ENCODE data around the gene STAU1. TPM values are rescaled to one million over a fixed set of nuclear protein-coding genes. Genes with fewer than 3 reads are reported as not detected.
"Not testable (repeated sequence)": the region's sequence is repeated elsewhere in the genome, so short reads cannot be mapped to it uniquely, and the experiment has no call there.

Gene STAU1
- total and polyA plus RNA-seq, 4 donors = 39.1 to 81.3 (median 60.1) TPM

DNA sequence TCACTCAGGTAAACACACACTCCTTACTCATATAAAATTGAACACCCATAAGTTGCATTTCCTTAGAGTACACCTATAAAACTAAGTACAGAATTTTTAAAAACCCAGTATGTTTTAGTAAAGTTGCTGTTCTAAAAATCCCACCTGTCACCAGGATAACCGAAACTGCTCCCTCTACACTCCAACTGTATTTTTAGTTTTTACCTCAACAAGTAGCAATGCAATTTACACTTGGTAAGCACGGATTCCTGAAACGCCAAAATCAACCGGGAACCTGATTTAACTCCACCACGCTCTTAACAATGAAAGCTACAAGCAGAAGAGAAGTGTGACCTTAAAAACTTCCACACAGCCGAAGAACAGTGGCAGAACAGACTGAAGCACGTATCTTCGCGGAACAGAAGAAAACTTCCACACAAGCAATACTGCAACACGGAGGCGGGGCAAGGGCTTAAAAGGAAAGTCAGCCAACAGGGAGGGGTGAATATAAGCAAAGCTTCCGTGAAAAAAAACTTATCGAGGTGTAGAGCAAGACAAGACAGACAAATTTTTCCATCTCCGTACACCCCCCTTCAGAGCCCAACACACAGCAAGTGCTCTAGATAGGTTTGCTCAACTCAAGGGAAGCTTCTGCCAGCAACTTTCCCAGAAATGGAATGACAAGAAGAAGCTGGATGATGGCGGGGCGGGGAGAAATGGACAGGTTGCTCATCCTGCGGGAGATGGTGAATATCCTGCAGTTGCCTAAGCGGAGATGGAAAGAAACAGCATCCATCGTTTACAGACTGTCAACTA is 1.4 kb downstream of the STAU1 start:
- ATAC-seq (ENCODE audit: low FRiP score) (no peak), DNase-seq (peak; percentile 69 to 71)
- 0% methylated on average over 19 of the region's 19 CpGs for WGBS, 2 donors
- no peaks in the 10 kb centered on the region for H3K9me3 ChIP-seq (ENCODE audit: control insufficient read depth, low read length)
- H3K4me1 ChIP-seq (ENCODE audit: control insufficient read depth in 1 of 2, insufficient read depth in 2 of 2, low read length in 2 of 2) = no peaks in the 10 kb centered on the region
- peak overlapping the region; percentile 55 to 67 for H3K27ac ChIP-seq (ENCODE audit: low read depth in 1 of 2, low read length in 2 of 2)
- H3K27me3 ChIP-seq (ENCODE audit: control insufficient read depth in 1 of 2, insufficient read depth in 2 of 2, low read length in 1 of 2) = no peaks in the 10 kb centered on the region
- H3K36me3 ChIP-seq (ENCODE audit: control insufficient read depth in 1 of 2, insufficient read depth in 2 of 2, low read length in 1 of 2) = no peaks in the 10 kb centered on the region
- peak overlapping the region; percentile 95 to 98 for H3K4me3 ChIP-seq (ENCODE audit: low read length in 2 of 2)
- intact Hi-C loops (cut with DNase I) = loop anchor here in 1 of 2 donors (10.0 kb wide), 1 partner anchor 52 kb away; no protein-coding TSS in a partner anchor

DNA sequence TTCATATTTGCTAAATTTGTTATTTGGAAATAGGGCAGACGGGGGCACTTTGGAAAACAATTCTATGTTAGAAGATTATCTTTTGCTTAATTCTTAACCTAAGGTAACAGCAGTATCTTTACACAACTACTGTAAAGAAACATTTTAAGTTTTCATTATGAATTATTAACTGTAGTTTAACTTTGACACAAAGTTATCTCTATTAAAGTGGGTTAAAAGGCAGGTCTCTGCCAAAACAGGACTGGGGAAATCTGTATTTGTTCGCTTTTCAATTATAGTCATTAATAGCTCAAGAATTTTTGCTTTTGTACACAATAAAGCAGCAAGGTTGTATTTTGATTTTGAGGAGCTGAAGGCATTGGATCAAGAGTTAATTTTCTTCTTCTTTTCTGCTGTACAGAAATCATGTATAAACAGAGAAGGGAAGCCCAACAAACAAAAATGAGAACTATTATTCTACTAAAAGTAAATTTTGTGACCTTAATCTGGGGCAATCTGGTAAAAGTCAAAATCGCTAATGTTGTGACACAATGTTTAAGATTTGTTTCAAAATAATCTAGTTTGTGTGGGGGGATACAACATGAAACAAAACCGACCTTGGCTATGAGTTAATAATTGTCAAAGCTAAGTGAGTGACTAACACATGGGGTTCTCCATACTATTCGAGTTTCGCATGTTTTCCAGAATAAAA is 2.9 kb downstream of the STAU1 start:
- ATAC-seq (ENCODE audit: low FRiP score) (no peak), DNase-seq (no peak)
- Histone ChIP-seq H3K4me1 (ENCODE audit: control insufficient read depth in 1 of 2, insufficient read depth in 2 of 2, low read length in 2 of 2) (no peaks in the 10 kb centered on the region), H3K27me3 (ENCODE audit: control insufficient read depth in 1 of 2, insufficient read depth in 2 of 2, low read length in 1 of 2) (no peaks in the 10 kb centered on the region), H3K27ac (ENCODE audit: low read depth in 1 of 2, low read length in 2 of 2) (no peak overlapping the region), H3K9me3 (ENCODE audit: control insufficient read depth, low read length) (no peaks in the 10 kb centered on the region), H3K4me3 (ENCODE audit: low read length in 2 of 2) (no peak overlapping the region), H3K36me3 (ENCODE audit: control insufficient read depth in 1 of 2, insufficient read depth in 2 of 2, low read length in 1 of 2) (no peaks in the 10 kb centered on the region)
- intact Hi-C loops (cut with DNase I) = loop anchor here in 1 of 2 donors (10.0 kb wide), 1 partner anchor 50 kb away; no protein-coding TSS in a partner anchor
- WGBS, 2 donors = 71 to 74% methylated on average over 6 of the region's 6 CpGs

- peaks cover 0 to 3% of the 10 kb centered on the region in 2 donors for H3K4me1 ChIP-seq (ENCODE audit: control insufficient read depth in 1 of 2, insufficient read depth in 2 of 2, low read length in 2 of 2)
- 43 to 46% methylated on average over 3 of the region's 3 CpGs for WGBS, 2 donors
Measured at GRCh38 chr20:49184691-49185070, 3.5 kb downstream of the STAU1 start.

GRCh38 chr20:49184084-49184501 is 4.0 kb downstream of the STAU1 start:
- peak in 1 of 2 donors; percentile 16 for DNase-seq
- not testable (repeated sequence) for H3K9me3 ChIP-seq (ENCODE audit: control insufficient read depth, low read length); H3K4me3 ChIP-seq (ENCODE audit: low read length in 2 of 2); H3K27me3 ChIP-seq (ENCODE audit: control insufficient read depth in 1 of 2, insufficient read depth in 2 of 2, low read length in 1 of 2); ATAC-seq (ENCODE audit: low FRiP score); H3K4me1 ChIP-seq (ENCODE audit: control insufficient read depth in 1 of 2, insufficient read depth in 2 of 2, low read length in 2 of 2); H3K27ac ChIP-seq (ENCODE audit: low read depth in 1 of 2, low read length in 2 of 2); H3K36me3 ChIP-seq (ENCODE audit: control insufficient read depth in 1 of 2, insufficient read depth in 2 of 2, low read length in 1 of 2)
- 84 to 86% methylated on average over 5 of the region's 5 CpGs for WGBS, 2 donors
- intact Hi-C loops (cut with DNase I) = loop anchor here in 1 of 2 donors (10.0 kb wide), 1 partner anchor 49 kb away; no protein-coding TSS in a partner anchor

More at GRCh38 chr20:49184691-49185070, 3.5 kb downstream of the STAU1 start:
- intact Hi-C loops (cut with DNase I) = loop anchor here in 1 of 2 donors (10.0 kb wide), 1 partner anchor 50 kb away; no protein-coding TSS in a partner anchor
- H3K36me3 ChIP-seq (ENCODE audit: control insufficient read depth in 1 of 2, insufficient read depth in 2 of 2, low read length in 1 of 2) = no peaks in the 10 kb centered on the region
- ATAC-seq (ENCODE audit: low FRiP score) (no peak), DNase-seq (no peak)
- H3K4me3 ChIP-seq (ENCODE audit: low read length in 2 of 2) = no peak overlapping the region
- no peaks in the 10 kb centered on the region for H3K9me3 ChIP-seq (ENCODE audit: control insufficient read depth, low read length)
- H3K27ac ChIP-seq (ENCODE audit: low read depth in 1 of 2, low read length in 2 of 2) = no peak overlapping the region
- H3K27me3 ChIP-seq (ENCODE audit: control insufficient read depth in 1 of 2, insufficient read depth in 2 of 2, low read length in 1 of 2) = no peaks in the 10 kb centered on the region

GRCh38 chr20:49183444-49183843 is 4.7 kb downstream of the STAU1 start:
- intact Hi-C loops (cut with DNase I) = loop anchor here in 1 of 2 donors (10.0 kb wide), 1 partner anchor 49 kb away; no protein-coding TSS in a partner anchor
- no peak for ATAC-seq (ENCODE audit: low FRiP score)
- H3K27me3 ChIP-seq (ENCODE audit: control insufficient read depth in 1 of 2, insufficient read depth in 2 of 2, low read length in 1 of 2) = no peaks in the 10 kb centered on the region
- H3K27ac ChIP-seq (ENCODE audit: low read depth in 1 of 2, low read length in 2 of 2) = no peak overlapping the region
- 96 to 99% methylated on average over 3 of the region's 3 CpGs for WGBS, 2 donors
- no peaks in the 10 kb centered on the region for H3K36me3 ChIP-seq (ENCODE audit: control insufficient read depth in 1 of 2, insufficient read depth in 2 of 2, low read length in 1 of 2)
- no peaks in the 10 kb centered on the region for H3K9me3 ChIP-seq (ENCODE audit: control insufficient read depth, low read length)
- H3K4me3 ChIP-seq (ENCODE audit: low read length in 2 of 2) = no peak overlapping the region
- DNase-seq = no peak
- H3K4me1 ChIP-seq (ENCODE audit: control insufficient read depth in 1 of 2, insufficient read depth in 2 of 2, low read length in 2 of 2) = peaks cover 0 to 3% of the 10 kb centered on the region in 2 donors

GRCh38 chr20:49181265-49181877 is 6.8 kb downstream of the STAU1 start:
- Histone ChIP-seq H3K36me3 (ENCODE audit: control insufficient read depth in 1 of 2, insufficient read depth in 2 of 2, low read length in 1 of 2) (no peaks in the 10 kb centered on the region), H3K9me3 (ENCODE audit: control insufficient read depth, low read length) (no peaks in the 10 kb centered on the region), H3K4me1 (ENCODE audit: control insufficient read depth in 1 of 2, insufficient read depth in 2 of 2, low read length in 2 of 2) (peaks cover 0 to 3% of the 10 kb centered on the region in 2 donors), H3K4me3 (ENCODE audit: low read length in 2 of 2) (no peak overlapping the region), H3K27ac (ENCODE audit: low read depth in 1 of 2, low read length in 2 of 2) (peak overlapping the region in 1 of 2 donors; percentile 25), H3K27me3 (ENCODE audit: control insufficient read depth in 1 of 2, insufficient read depth in 2 of 2, low read length in 1 of 2) (no peaks in the 10 kb centered on the region)
- ATAC-seq (ENCODE audit: low FRiP score) (no peak), DNase-seq (peak in 1 of 2 donors; percentile 48)
- 83 to 84% methylated on average over 8 of the region's 8 CpGs for WGBS, 2 donors
- intact Hi-C loops (cut with DNase I) = loop anchor here in 1 of 2 donors (10.0 kb wide), 1 partner anchor 47 kb away; no protein-coding TSS in a partner anchor

DNA sequence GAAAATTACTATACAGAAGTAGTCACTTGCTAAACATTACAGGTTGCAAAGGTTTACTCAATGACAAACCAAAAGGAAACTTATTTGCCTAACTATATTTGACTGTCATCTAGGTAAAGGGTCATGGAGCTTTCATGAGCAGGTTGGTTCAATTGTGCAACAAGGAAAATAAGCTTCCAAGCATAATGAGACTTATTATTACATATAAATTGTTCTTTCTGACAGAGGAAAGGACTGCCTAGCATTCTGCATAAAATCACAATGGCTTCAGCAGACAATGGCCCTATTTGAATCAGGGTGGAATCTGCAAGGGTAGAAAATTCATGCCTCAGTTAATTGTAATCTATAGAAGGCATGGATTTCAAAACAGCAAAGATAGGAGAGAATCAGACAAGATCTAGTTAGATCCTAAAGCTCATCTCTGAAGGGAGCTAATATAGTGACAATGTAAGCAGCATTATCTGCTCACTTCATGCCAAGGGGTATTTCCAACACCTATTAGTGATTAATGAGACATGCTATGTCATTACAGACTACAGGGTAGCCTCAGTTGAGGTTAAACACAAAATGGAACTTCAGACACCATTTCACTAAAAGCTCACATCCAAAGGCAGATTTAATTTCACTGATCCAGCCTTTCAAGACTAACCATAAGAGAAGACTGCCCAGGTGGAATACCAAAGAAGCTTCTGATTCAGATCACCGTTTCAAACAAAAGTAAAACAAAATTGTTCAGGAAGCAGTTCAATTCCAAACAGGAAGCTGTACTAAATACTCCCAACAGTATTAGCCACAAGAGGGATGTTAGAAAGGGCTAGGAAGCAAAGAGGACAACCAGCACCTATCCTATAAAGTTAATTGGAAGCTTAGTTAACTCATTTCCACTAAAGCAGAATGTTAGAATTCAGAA is 8.5 kb downstream of the STAU1 start:
- no peaks in the 10 kb centered on the region for H3K9me3 ChIP-seq (ENCODE audit: control insufficient read depth, low read length)
- H3K4me3 ChIP-seq (ENCODE audit: low read length in 2 of 2) = no peak overlapping the region
- intact Hi-C loops (cut with DNase I) = loop anchor here in 1 of 2 donors (10.0 kb wide), 1 partner anchor 45 kb away; no protein-coding TSS in a partner anchor
- no peak overlapping the region for H3K27ac ChIP-seq (ENCODE audit: low read depth in 1 of 2, low read length in 2 of 2)
- peaks cover 0 to 3% of the 10 kb centered on the region in 2 donors for H3K4me1 ChIP-seq (ENCODE audit: control insufficient read depth in 1 of 2, insufficient read depth in 2 of 2, low read length in 2 of 2)
- no peak for DNase-seq
- no peak for ATAC-seq (ENCODE audit: low FRiP score)
- no peaks in the 10 kb centered on the region for H3K27me3 ChIP-seq (ENCODE audit: control insufficient read depth in 1 of 2, insufficient read depth in 2 of 2, low read length in 1 of 2)
- H3K36me3 ChIP-seq (ENCODE audit: control insufficient read depth in 1 of 2, insufficient read depth in 2 of 2, low read length in 1 of 2) = no peaks in the 10 kb centered on the region
- WGBS, 2 donors = 42 to 48% methylated on average over 1 of the region's 1 CpG

All from aorta (tissue), 5 donors.